GM19463 (cell line): Measurements from ENCODE around the gene TNFRSF9.
"Not testable (repeated sequence)": the region's sequence is repeated elsewhere in the genome, so short reads cannot be mapped to it uniquely, and the experiment has no call there.

ENCODE experiments used
- ATAC-seq: cut with Tn5 transposase; IDR thresholded peaks from one replicate; pipeline ENCODE4 v1.9.1; 2021; ENCODE audit warnings: mild to moderate bottlenecking, moderate library complexity; ENCODE audit not compliant: unreplicated experiment

TNFRSF9 gene

DNA sequence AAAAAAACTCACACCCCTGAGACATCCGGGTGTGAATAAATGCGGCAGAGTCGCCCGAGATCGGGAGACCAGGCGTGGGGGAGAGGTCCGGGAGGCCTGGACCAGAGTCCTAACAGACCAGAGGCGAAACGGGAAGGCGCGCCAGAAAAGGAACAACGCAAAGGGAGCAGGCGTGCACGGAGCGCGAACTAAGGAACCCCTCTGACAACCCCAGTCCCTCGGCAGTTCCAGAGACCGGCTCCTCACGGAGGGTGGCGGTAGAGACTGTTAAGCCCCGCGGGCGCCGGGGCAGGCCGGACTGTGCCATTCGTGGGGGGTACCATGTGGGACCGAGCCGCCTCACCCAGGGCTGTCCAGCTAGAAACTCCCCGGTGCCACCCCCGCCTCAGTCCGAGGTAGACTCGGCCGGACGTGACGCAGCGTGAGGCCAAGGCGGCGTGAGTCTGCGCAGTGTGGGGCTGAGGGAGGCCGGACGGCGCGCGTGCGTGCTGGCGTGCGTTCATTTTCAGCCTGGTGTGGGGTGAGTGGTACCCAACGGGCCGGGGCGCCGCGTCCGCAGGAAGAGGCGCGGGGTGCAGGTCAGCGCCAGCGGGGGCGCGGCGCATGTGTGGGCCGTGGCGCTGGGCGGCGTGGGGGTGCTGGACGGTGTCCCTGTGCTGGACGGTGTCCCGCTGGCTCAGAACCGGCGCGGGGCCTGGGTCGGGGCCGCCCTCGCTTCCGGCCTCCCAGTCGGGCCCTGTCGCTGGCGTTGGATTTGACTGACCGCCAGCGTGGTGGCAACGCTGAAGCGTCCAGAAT lies 20.8 kb upstream of the TNFRSF9 start, which contains the start of gene PARK7:
TSS of gene PARK7 (plus strand) at position 496 of the 798 bp plus-strand sequence. CDS start 1,075 bp downstream, outside the sequence.
- peak; percentile 95 for ATAC-seq

DNA sequence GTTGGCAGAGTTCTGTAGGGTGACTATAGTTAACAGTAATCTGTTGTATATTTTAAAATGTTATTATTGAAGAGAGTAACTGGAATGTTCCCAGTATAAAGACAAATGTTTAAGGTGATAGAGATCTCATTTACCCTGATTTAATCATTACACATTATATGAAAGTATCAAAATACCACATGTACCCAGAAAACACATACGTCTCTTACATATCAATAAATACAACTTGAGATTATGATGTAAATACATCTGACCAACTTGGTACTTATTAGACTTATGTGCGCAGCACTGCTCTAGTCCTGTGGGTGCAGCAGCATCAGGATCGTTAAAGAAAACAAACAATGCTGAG lies 20.2 kb upstream of the TNFRSF9 start:
- no peak for ATAC-seq

DNA sequence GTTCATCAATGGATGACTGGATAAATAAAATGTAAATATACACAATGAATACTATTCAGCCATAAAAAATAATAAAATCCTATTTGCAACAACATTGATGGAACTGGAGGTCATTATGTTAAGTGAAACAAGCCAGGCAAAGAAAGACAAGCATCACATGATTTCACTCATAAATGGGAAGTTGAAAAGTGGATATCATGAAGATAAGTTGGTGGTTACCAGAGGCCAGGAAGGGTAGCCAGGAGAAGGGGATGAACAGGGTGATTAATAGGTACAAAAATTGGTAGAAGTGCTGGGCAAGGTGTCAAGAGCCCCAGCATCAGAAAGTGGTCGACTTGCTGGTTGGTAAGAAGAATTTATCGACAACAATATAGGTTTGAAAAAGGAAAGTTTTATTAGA lies 19.5 kb upstream of the TNFRSF9 start:
- ATAC-seq = no peak

DNA sequence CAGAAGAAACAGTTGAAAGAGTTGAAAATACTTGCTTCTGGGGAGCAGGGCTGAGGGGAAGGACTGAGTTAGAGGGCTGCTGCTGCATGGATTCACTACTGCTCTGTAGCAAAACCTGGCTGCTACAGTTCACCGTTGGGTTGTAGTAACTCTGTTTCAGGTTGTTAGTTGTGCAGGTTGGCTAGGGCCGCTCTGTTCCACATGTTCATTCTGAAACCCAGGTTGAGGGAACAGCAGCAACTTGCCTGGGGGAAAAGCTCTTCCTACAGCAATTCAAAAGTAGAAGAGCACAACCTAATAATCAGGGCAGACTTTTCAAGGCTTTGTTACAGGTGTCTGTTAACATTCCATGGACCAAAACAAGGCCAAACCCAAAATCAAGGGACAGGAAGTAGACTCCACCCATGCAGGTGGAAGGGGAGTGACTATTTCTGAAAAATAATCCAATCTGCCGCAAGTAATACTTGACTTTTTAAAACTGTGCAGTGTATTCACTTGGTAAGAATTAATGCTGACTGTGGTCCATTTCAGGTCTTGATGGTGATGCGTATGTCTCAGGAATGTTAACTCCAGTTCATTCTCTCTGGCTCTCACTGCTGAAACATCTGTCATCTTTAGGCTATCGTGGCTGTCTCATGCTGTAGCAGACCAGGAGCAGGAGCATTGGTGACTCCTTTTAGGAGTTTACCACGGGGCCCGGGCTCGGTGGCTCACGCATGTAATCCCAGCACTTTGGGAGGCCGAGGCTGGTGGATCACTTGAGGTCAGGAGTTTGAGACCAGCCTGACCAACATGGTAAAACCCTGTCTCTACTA lies 15.8 kb upstream of the TNFRSF9 start:
- ATAC-seq = no peak

GRCh38 chr1:7954683-7955082 lies 14.0 kb upstream of the TNFRSF9 start:
- no peak for ATAC-seq

GRCh38 chr1:7953850-7954609 lies 13.4 kb upstream of the TNFRSF9 start:
- peak; percentile 98 for ATAC-seq

GRCh38 chr1:7952791-7953190 lies 12.2 kb upstream of the TNFRSF9 start:
- ATAC-seq = not testable (repeated sequence)

DNA sequence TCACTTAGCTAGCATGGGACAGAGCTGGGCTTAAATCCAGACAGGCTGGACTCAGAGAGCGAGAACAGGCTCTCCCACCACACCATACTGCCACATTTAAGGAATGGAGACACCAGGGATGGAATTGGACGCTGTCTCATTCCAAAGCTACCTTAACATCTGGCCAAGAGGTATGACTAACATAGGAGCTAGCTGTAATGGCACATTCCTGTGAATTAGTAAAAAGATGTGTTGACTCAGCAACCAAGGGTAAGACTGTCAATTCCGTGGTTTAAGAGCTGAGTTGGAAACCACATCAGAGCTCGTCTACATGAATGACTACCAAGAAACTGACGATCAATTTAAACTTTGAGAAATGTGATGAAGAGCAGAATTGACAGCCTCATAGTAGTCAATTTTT lies 8.3 kb upstream of the TNFRSF9 start:
- ATAC-seq = no peak

GRCh38 chr1:7943251-7943650 lies 2.6 kb upstream of the TNFRSF9 start:
- ATAC-seq = no peak

DNA sequence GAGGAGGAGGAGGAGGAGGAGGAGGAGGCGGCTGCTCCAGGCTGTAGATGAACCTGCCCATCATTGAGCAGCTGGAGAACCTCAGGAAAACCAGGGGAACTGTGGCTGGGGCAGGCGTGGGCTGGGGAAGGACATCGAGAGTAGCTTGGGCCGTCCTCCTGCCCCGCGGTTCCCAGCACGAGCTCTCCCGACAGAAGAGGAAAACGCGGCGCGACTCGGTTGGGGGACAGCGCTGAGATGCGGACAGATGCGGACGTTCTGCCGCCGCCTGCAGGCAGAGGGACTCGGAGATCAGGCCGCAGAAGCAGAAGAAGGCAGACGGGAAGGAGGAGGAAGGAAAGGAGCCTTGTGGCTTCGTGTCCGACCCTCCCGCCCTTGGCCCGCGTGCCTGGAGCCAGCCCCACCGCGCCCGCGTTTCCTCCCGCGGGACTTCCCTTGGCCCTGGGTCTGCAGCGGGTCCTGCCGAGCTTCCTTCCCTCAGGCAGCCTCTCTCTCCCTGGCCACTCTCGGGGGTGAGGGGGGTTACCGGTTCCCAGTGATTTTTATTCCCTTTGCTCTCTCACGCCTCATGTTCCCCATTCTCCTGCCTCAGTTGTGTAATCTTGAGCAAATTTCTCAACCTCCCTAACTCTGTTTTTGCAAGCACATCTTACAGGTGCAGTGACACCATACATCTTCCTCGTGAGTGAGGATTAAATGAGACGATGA lies 1.7 kb upstream of the TNFRSF9 start:
- ATAC-seq = no peak

DNA sequence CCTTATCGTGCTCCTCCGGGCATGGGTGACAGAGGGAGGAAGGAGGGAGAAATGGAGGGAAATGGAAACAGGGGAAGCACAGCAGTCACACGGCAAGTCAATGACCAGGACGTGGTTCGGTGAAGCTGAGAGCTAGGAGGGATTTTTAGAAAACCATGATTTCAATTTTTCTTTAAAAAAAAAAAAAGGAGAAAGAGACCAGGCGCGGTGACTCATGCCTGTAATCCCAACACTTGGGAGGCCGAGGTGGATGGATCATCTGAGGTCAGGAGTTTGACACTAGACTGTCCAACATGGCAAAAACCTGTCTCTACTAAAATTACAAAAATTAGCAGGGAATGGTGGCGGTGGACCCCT lies 776 bp upstream of the TNFRSF9 start:
- no peak for ATAC-seq

DNA sequence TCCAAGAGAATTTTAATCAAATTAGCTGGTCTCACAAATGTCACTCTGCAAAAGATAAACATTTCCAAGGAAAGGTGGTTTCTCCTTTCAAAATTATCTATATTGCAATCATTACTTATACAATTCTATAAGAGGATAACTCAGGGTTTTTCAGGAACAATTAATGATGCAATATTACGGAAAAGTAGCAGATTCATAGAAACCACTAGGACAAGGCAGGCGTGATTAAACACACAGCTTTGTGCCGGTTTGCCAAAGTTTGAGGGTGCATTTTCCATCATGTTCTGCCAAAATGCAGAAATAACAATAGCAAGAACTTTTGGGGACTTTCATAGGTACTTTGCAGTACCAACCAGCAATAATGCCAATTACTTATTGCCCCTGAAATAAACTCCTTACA lies 605 bp downstream of the TNFRSF9 start:
- ATAC-seq = no peak

GRCh38 chr1:7938070-7938469 lies 2.6 kb downstream of the TNFRSF9 start:
- no peak for ATAC-seq

DNA sequence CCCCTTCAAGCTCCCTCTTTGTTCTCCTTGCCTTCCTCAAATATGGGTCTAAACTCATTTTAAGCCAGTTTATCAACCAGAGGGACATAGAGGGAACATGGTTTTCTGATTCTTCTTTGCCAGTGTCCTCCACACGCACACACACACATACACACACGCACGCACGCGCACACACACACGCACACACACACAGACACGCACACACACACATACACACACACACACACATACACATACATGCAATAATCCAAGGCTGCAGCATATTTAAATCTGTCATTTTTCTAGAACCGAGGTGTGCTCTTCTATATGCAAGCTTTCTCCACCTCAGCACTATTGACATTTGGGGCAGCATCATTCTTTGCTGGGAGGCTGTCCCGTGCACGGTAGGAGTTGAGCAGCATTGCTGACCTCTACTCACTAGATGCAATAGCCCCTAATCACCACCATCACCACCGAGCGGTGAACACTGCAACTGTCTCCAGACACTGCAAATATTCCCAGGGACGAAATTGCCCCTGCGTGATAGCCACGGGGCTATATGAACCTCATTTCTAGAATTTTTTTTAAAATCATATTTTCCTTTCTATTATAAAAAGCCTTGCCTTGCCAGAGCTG lies 8.0 kb downstream of the TNFRSF9 start:
- ATAC-seq = no peak

- ATAC-seq = no peak
Observed at GRCh38 chr1:7931446-7931812, 9.2 kb downstream of the TNFRSF9 start.

DNA sequence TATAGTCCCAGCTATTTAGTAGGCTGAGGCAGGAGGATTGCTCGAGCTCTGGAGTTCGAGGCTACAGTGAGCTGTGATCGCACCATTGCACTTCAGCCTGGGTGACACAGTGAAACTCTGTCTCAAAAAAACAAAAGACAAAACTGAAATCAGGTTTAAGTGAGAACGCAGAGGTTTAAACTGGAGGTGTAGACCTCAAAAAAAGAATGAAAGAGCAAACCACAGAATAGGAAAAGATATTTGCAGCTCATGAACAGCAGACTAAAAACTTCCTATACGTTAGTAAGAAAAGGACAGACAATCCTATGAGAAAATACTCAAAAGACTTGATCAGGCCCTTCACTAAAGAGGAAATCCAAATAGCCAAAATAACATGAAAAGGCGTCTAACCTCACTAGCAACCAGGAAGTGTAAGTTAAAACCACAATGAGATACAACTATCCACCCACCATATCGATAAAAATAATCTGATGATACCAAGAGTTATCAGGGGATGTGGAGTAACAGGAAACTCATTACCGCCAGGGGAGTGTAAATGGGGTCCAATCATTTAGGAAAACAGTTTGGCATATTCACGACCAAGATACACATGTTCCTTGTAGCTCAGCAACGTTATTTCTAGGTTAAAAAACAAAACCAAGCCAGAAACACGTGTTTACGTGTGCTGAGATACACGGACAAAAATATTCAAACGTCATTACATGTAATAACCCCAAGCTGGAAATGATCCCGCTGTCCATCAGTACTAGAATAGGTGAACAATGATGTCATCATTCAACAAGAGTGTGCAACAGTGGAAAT lies 9.8 kb downstream of the TNFRSF9 start:
- no peak for ATAC-seq

- ATAC-seq = no peak
Observed at GRCh38 chr1:7929637-7930036, 11.0 kb downstream of the TNFRSF9 start.

DNA sequence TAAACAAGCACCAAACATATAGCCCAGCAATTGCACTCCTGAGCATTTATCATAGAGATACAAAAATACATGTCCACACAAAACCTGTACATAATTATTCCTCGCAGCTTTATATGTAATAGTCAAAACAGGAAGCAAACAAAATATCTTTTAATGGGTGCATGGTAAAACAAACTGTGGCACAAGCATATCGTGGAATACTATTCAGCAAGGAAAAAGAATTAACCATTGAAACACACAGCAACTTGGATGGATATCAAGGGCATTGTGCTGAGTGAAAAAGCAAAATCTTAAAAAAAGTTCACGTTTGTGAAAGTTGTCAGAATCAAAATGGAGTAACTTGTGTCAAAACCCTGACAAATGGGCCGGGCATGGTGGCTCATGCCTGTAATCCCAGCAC lies 12.4 kb downstream of the TNFRSF9 start:
- ATAC-seq = no peak

GRCh38 chr1:7927061-7927460 lies 13.6 kb downstream of the TNFRSF9 start:
- not testable (repeated sequence) for ATAC-seq

DNA sequence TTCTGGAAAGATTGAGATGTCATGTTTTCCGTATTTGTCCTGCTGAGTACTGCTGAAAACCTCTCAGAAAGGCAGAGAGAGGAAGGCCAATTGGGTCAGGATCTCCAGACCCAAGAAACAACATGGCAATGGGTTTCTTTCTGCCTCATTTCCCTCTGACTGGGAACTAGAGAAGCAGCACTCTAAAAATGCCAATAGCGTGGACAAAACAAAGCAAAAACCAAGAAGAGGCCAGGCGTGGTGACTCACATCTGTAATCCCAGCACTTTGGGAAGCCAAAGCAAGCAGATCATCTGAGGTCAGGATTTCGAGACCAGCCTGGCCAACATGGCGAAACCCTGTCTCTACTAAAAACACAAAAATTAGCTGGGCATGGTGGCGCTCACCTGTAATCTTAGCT lies 18.3 kb downstream of the TNFRSF9 start:
- no peak for ATAC-seq
